Right renal cortex interstitium (tissue), 3 donors: ENCODE data around the gene PALS2. TPM values are rescaled to one million over a fixed set of nuclear protein-coding genes. Genes with fewer than 3 reads are reported as not detected.

Experiments
- DNase-seq, 3 donors: peaks; one replicate each; pipeline ENCODE4 v3.0.0-alpha.2; 2013; ENCODE audit warnings: low read depth in 3 of 3, low spot score in 2 of 3
- polyA plus RNA-seq, 3 donors: library from polyadenylated mRNA; unstranded; fragments of 120-200 nt; gene quantifications; one replicate each; pipeline ENCODE4 v1.2.1, GENCODE V29; 2013; ENCODE audit not compliant: insufficient read length in 3 of 3

The PALS2 gene
- polyA plus RNA-seq, 3 donors, result 10.3 to 12.0 (median 10.9) TPM

DNA sequence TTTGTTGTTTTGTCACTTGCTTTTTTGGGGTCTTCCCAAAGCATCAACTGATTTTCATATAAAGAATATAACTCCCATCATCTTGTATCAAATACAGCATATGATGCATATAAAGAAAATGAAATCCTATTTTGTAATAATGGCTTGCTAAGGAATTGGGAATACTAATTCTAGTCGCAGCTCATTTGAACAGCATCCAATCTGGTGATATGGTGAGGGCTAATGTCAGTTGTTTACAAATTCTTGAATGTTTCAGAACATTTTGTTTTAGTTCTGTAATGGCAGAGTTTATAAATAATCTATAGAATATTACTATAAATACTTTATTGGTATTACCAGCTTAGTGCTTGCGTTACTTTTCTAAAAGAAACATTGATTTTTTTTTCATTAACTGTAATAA, 8.9 kb downstream of the PALS2 start:
- no peak for DNase-seq

DNA sequence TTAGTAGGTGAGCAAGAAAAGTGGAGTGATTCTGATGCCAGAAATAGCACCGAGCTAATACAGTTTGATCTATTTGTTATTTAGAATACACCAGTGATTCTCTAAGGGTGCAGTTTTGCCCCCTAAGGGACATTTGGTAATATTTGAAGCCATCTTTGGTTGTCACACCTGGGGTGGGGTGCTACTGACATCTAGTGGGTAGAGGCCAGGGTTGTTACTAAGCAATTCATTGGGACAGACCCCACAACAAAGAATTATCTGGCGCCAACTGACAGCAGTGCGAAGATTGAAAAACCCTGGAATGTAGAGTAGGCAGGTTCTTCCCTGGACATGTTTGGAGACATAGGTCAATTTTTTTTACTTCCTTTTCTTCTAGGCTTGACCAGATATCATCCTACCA, 14.6 kb downstream of the PALS2 start:
- DNase-seq, result no peak

DNA sequence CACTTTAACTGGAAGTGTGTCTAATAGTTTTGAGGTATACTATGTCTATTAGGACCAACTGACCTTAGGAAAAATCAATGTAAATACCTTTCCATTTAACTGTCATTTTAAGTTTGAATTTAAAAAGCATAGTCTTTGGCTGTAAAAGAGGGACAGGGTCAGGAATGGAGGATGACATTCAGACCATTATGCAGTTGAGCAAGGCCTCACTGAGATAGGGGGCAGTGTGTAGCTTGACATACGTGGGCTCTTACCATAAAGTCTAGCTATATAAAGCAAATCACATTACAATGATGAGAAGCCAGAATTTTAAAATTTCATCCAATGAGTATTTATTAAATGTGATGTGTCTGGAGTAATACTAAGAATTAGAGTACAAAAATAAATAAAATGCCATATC, 17.9 kb downstream of the PALS2 start:
- no peak for DNase-seq

DNA sequence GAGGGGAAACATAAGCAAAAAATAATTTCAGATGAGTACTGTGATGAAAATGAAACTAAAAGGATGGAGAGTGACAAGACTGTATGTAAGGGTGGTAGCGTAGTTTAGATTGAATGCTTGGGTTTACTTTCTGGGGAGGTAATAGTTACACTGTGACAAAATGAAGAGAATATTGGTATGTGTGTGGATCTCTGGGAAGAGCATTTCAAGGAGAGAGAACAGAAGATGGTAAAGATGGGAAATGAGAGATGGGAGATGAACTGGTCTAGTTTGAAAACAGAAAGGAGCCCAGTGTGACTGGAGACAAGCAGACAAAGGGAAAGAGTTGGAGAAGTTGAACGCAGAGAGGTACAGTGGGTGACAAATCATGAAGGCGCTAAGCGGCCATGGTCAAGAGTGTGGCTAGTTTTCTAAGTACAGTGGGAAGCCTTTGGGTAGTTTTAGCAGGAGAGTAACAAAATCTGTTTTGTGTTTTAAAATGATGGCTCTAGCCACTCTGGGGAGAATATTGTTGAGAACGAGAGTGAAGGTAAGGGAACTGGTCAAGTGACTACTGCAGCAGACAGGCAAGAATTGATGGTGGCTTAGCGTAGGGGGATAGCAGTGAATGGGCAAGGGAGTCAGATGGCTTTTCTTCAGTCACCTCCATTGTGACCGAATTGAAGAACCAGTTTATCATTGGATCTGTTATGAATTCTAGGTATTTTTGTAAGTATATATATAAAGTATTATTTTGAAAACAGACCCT, 22.6 kb downstream of the PALS2 start:
- DNase-seq, result no peak

DNA sequence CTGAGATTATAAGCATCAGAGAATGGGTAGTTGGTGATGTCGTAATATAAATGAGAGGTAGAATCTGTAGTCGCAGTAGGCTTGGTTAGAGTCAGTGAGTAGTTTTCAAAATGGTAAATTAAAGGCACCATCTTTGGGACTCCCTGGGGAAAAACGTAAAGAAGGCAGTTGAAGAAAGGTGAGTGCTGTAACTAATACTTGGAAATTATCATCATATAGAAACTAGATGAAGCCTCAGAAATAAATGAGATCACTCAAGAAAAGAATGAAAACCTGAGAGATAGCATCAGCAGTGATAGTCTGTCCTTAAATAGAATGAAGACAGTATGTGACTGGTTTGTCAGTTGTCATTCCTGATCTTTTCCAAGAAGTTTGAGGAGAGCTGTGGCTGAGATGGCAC, 23.8 kb downstream of the PALS2 start:
- DNase-seq, result no peak

DNA sequence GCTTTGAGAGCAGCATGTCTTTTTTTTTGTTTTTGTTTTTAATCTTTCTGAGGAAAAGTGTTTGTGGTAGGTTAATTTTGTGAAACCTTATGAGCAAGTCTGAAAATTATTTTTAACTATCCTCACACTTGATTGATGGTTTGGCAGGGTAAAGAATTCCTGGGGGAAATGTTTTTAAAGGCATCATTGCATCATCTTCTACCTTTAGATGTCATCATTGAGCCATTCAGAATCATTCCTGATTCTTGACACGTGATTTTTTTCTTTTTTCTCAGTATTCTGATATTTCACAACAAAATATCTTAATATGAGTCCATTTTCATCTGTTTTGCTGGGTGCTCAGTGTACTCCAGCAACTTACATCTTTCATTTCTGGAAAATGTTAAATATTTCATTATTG, 28.3 kb downstream of the PALS2 start:
- DNase-seq, result no peak

DNA sequence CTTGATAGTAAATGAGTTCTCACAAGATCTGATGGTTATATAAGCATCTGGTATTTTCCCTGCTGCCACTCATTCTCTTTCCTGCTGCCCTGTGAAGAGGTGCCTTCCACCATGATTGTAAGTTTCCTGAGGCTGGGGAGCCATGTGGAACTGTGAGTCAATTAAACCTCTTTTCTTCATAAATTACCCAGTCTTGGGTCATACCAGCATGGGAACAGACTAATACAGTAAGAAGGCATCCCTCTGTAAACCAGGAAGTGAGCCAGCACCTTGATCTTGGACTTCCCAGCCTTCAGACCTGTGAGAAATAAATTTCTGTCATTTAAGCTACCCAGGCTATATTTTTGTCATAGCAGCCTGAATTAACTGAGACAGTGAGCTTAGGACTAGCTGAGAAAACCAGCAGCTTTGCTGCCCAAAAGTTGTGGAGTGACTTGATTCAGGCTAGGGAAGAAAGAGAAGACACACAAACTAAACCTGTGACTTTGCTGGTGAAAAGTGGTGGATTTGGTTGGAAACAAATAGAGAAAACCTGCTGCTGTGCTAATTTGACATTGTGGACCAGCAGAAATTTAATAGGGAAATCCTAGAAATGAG, 29.7 kb downstream of the PALS2 start:
- no peak for DNase-seq

DNA sequence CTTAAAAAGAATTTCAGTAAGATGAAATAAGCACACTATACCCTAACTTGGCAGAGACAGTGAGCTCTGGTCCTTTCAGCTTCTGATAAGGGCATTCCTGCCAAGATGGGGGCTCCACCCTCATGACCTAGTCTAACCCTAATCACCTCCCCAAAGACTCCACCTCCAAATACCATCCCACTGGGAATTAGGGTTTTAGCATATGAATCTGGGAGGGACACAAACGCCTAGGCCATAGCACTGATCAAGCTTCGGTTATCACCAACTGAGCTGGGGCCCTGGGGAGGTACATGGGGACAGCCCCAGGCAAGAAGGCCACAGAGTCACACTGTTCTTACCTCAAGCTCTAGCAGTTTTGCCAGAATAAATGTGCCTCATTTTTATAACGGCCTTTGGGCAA, 31.4 kb downstream of the PALS2 start:
- no peak for DNase-seq

DNA sequence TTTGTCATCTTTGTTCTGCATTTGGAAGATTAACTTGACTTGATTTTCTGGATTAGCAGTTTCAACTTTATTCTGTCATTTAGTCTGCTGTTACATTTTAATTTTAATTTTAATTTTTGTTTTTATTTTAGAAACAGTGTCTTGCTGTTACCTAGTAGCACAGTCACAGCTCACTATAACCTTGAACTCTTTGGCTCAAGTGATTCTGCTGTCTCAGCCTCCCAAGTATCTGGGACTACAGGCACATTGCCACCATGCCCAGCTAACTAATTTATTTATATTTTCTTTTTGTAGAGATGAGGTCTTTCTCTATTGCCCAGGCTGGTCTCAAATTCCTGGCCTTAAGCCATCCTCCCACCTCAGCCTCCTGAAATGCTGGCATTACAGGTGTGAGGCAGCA, 35.3 kb downstream of the PALS2 start:
- no peak for DNase-seq

DNA sequence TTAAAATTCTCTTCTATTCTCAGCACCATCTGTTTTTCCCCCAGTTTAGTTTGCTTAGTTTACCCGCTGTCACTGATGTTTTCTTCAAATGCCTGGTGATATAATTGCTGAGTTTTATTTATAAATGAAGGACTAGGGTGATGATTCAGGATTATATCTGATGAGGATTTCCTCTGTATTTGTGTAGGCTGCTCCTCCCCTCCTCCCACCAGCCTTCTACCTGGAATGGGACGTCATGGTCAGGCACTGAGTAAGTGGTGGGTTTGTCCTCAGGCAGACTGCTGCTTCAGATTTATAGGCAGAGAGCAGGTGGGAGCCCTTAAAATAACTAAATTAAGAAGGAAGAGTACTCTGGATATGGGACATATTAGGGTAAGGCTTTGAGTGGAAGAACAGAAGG, 35.8 kb downstream of the PALS2 start:
- DNase-seq, result no peak

DNA sequence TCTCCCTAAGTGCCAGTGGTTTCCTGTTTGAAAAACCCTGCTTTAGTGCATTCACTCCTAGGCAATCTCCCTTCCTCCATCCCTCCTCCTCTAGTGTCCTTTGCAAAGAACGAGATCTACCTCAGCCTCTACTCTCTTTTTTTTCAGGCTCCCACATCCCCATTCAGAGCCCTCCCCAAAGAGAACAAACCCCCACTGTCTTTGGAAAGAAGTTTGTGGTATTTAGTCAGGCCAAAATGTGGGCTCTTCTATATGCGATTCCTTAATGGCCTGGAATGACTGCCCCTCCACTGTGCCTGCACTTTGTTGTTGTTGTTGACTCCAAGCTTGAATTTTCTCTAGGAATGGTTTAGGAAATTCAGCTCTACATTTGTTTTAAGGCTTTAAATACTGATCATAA, 36.3 kb downstream of the PALS2 start:
- no peak for DNase-seq

DNA sequence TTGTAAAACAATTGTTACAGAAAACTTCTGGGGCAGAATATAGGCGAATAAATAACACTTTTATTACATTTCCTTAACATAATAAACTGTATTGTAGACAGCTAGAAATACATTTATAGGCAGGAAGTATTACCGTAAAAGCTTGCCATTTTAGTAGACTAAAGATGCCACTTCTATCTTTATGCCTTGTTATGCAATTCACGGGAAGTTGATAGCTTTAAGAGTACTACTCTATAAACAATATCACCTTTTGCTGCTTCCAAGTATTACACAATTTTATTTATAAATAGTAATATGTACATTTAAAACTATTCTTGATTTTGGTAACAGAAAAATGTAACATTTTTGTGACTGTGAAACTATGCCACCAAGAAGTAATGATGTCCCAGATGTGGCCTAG, 37.9 kb downstream of the PALS2 start:
- DNase-seq, result no peak

DNA sequence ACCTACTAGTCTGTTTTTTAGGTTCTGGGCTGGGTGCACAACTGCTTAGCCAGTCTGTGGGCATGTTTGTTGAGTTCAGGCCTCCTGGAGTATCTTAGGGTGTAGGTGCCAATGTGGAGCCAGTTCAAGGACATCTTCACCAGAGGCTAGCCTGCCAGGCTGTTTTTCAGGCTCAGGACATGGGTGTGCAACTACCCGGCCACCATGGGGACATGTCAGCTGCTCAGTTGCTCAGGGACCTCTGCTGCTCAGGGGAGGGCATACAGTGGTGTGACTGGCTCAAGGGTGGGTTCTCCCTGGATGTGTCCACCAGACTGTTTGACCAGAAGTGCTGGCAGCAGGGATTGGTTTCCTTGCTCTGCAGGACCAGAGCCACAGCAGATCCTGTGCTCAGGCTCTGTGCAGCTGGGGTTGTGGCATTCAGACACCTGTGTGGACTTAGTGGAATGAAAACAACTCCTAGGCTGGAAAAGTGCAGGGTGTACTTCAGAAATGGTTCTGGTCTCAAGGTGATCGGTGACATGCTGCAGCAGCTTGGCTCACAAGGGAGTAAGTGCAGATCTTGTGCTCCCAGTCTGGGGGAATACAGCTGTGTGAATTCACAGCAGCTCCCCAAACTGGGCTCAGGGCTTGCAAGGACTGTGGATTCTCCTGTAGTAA, 44.8 kb downstream of the PALS2 start:
- no peak for DNase-seq

DNA sequence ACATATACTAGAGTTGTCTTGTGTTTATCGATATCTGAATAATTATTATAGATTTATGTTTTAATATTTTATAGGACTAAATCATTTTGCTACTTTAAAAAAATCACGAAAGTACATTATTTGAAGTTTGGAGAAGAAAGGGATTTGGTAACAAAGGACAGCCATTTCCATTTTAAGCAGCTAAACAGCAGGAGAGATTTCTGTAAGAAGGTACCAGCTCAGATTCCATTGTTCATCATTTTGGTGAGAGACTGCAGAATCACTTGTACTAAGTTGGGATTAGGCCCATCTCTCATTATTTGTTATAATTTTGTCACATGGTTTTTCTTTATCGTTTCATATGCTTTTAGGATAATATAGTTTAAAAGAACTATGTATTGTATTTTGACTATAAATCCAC, 46.7 kb downstream of the PALS2 start:
- DNase-seq, result no peak

DNA sequence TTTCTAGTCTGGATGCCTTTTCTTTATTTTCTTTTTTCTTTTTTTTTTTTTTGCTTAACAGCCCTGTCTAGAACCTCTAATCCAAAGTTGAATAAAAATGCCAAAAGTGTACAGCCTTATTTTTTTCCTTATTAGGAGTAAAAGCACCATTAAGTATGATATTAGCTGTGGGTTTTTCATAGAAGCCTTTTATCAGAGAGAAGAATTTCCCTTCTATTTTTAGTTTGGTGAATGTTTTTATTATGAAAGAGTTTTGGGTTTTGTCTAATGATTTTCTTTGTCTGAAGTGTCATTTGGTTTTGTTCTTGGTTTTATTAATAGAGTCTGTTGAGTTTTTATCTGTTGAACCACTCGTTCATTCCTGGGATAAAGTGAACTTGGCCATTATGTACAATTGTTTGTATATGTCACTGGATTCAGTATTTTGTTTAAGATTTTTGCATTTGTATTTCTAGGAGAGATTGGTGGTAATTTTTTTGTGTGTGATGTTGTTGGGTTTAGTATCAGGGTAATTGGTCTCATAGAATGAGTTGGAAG, 49.5 kb downstream of the PALS2 start:
- DNase-seq, result no peak

Other genes starting within 250 kb of the PALS2 start
- 10 to 100 TPM; 14.2 to 14.8 (median 14.7) TPM for gene GSDME, start 184.0 kb downstream of the PALS2 start, polyA plus RNA-seq